Measurements from ENCODE around the gene LEP.
A peak's percentile ranks its signal among the peaks of the same experiment; 100 is the strongest.

LEP gene

GRCh38 chr7:128240696-128241386 lies at the start of gene LEP:
TSS of gene LEP (plus strand) at chr7:128241278. CDS start at chr7:128252019, 10,741 bp downstream.
- Mint-ChIP-seq H3K9me3 (no peaks in the 10 kb centered on the region), H3K4me3 (no peak within 1 kb of the TSS), H3K27me3 (peaks cover 54% of the 10 kb centered on the region), H3K36me3 (no peaks in the 10 kb centered on the region), H3K4me1 (no peaks in the 10 kb centered on the region), H3K27ac (no peak within 1 kb of the TSS)
- ATAC-seq = no peak

- Mint-ChIP-seq H3K27ac (no peak overlapping the region), H3K9me3 (peaks cover 18% of the 10 kb centered on the region), H3K36me3 (peaks cover 7% of the 10 kb centered on the region), H3K4me1 (no peaks in the 10 kb centered on the region), H3K27me3 (peaks cover 50% of the 10 kb centered on the region), H3K4me3 (no peak overlapping the region)
- ATAC-seq = no peak
Observed at GRCh38 chr7:128192497-128193142, 48.5 kb upstream of the LEP start.

- no peak overlapping the region for H3K4me3 Mint-ChIP-seq
- no peak for ATAC-seq
- H3K27me3 Mint-ChIP-seq = peaks cover 33% of the 10 kb centered on the region
- peaks cover 7% of the 10 kb centered on the region for H3K36me3 Mint-ChIP-seq
- peaks cover 18% of the 10 kb centered on the region for H3K9me3 Mint-ChIP-seq
- no peaks in the 10 kb centered on the region for H3K4me1 Mint-ChIP-seq
- H3K27ac Mint-ChIP-seq = no peak overlapping the region
Observed at GRCh38 chr7:128194533-128195282, 46.4 kb upstream of the LEP start.

- ATAC-seq = no peak
- Mint-ChIP-seq H3K27me3 (peaks cover 42% of the 10 kb centered on the region), H3K4me1 (peaks cover 19% of the 10 kb centered on the region), H3K9me3 (peaks cover 14% of the 10 kb centered on the region), H3K36me3 (peaks cover 1% of the 10 kb centered on the region), H3K4me3 (no peak overlapping the region), H3K27ac (no peak overlapping the region)
Observed at GRCh38 chr7:128197589-128197988, 43.5 kb upstream of the LEP start.

GRCh38 chr7:128197989-128198580 lies 43.0 kb upstream of the LEP start:
- Mint-ChIP-seq H3K36me3 (no peaks in the 10 kb centered on the region), H3K27me3 (peaks cover 42% of the 10 kb centered on the region), H3K4me3 (no peak overlapping the region), H3K9me3 (peaks cover 14% of the 10 kb centered on the region), H3K4me1 (peaks cover 19% of the 10 kb centered on the region), H3K27ac (no peak overlapping the region)
- no peak for ATAC-seq

GRCh38 chr7:128200376-128200775 lies 40.7 kb upstream of the LEP start:
- ATAC-seq = no peak
- Mint-ChIP-seq H3K36me3 (no peaks in the 10 kb centered on the region), H3K27me3 (peaks cover 42% of the 10 kb centered on the region), H3K4me1 (peaks cover 19% of the 10 kb centered on the region), H3K9me3 (peaks cover 3% of the 10 kb centered on the region), H3K4me3 (no peak overlapping the region), H3K27ac (no peak overlapping the region)

GRCh38 chr7:128201067-128201689 lies 39.9 kb upstream of the LEP start:
- Mint-ChIP-seq H3K4me1 (peaks cover 19% of the 10 kb centered on the region), H3K27ac (no peak overlapping the region), H3K36me3 (no peaks in the 10 kb centered on the region), H3K27me3 (peaks cover 46% of the 10 kb centered on the region), H3K4me3 (peak overlapping the region; percentile 63), H3K9me3 (peaks cover 3% of the 10 kb centered on the region)
- ATAC-seq = peak; percentile 54

- no peak for ATAC-seq
- Mint-ChIP-seq H3K4me1 (peaks cover 19% of the 10 kb centered on the region), H3K9me3 (peaks cover 3% of the 10 kb centered on the region), H3K27ac (no peak overlapping the region), H3K27me3 (peaks cover 49% of the 10 kb centered on the region), H3K4me3 (peak overlapping the region; percentile 63), H3K36me3 (no peaks in the 10 kb centered on the region)
Observed at GRCh38 chr7:128201690-128202085, 39.4 kb upstream of the LEP start.

- H3K9me3 Mint-ChIP-seq = peaks cover 3% of the 10 kb centered on the region
- H3K4me1 Mint-ChIP-seq = peaks cover 19% of the 10 kb centered on the region
- ATAC-seq = no peak
- H3K27ac Mint-ChIP-seq = no peak overlapping the region
- peak overlapping the region; percentile 63 for H3K4me3 Mint-ChIP-seq
- no peaks in the 10 kb centered on the region for H3K36me3 Mint-ChIP-seq
- H3K27me3 Mint-ChIP-seq = peaks cover 53% of the 10 kb centered on the region
Observed at GRCh38 chr7:128202287-128202957, 38.7 kb upstream of the LEP start.

GRCh38 chr7:128203047-128203491 lies 38.0 kb upstream of the LEP start:
- Mint-ChIP-seq H3K4me3 (no peak overlapping the region), H3K27ac (no peak overlapping the region), H3K36me3 (no peaks in the 10 kb centered on the region), H3K4me1 (peaks cover 19% of the 10 kb centered on the region), H3K27me3 (peaks cover 53% of the 10 kb centered on the region), H3K9me3 (peaks cover 3% of the 10 kb centered on the region)
- ATAC-seq = no peak

- Mint-ChIP-seq H3K36me3 (no peaks in the 10 kb centered on the region), H3K9me3 (peaks cover 3% of the 10 kb centered on the region), H3K27ac (no peak overlapping the region), H3K4me1 (peaks cover 19% of the 10 kb centered on the region), H3K27me3 (peaks cover 53% of the 10 kb centered on the region), H3K4me3 (no peak overlapping the region)
- no peak for ATAC-seq
Observed at GRCh38 chr7:128203710-128204214, 37.3 kb upstream of the LEP start.

- Mint-ChIP-seq H3K9me3 (peaks cover 3% of the 10 kb centered on the region), H3K4me1 (peaks cover 19% of the 10 kb centered on the region), H3K27me3 (peaks cover 53% of the 10 kb centered on the region), H3K27ac (no peak overlapping the region), H3K36me3 (no peaks in the 10 kb centered on the region), H3K4me3 (no peak overlapping the region)
- no peak for ATAC-seq
Observed at GRCh38 chr7:128204455-128204854, 36.6 kb upstream of the LEP start.

GRCh38 chr7:128205068-128205467 lies 36.0 kb upstream of the LEP start:
- Mint-ChIP-seq H3K4me3 (no peak overlapping the region), H3K36me3 (no peaks in the 10 kb centered on the region), H3K9me3 (peaks cover 3% of the 10 kb centered on the region), H3K4me1 (peaks cover 19% of the 10 kb centered on the region), H3K27me3 (peaks cover 55% of the 10 kb centered on the region), H3K27ac (no peak overlapping the region)
- ATAC-seq = no peak

GRCh38 chr7:128206017-128206746 lies 34.9 kb upstream of the LEP start:
- H3K27ac Mint-ChIP-seq = no peak overlapping the region
- no peak for ATAC-seq
- H3K4me3 Mint-ChIP-seq = no peak overlapping the region
- H3K36me3 Mint-ChIP-seq = no peaks in the 10 kb centered on the region
- peaks cover 3% of the 10 kb centered on the region for H3K9me3 Mint-ChIP-seq
- peaks cover 14% of the 10 kb centered on the region for H3K4me1 Mint-ChIP-seq
- H3K27me3 Mint-ChIP-seq = peaks cover 53% of the 10 kb centered on the region

Measured in stimulated activated memory B cell treated with anti-CD40 and anti-IgM and Interleukin-4, amounts not matched to agents 10 μg/mL and 1 μg/mL and 100 μg/mL, for 72 hours (primary cell).